GM21526 (cell line): Measurements from ENCODE around the gene RNF123.

Experiments
- ATAC-seq: cut with Tn5 transposase; IDR thresholded peaks from one replicate; pipeline ENCODE4 v1.9.1; 2021; ENCODE audit warnings: moderate library complexity; ENCODE audit not compliant: unreplicated experiment, low FRiP score

RNF123 gene

GRCh38 chr3:49689046-49689907 is at the start of gene RNF123, which contains the start of gene MST1:
TSS of gene RNF123 (plus strand) at chr3:49689557. CDS start at chr3:49691166, 1,609 bp downstream.
TSS of gene MST1 (minus strand) at chr3:49689474. CDS start at chr3:49688691, 783 bp downstream.
- ATAC-seq = peak; percentile 58

GRCh38 chr3:49641292-49641691 is 48.1 kb upstream of the RNF123 start:
- no peak for ATAC-seq

GRCh38 chr3:49641921-49642707 is 47.2 kb upstream of the RNF123 start:
- no peak for ATAC-seq

GRCh38 chr3:49642708-49643145 is 46.6 kb upstream of the RNF123 start:
- ATAC-seq = no peak

GRCh38 chr3:49644684-49645083 is 44.7 kb upstream of the RNF123 start:
- no peak for ATAC-seq

GRCh38 chr3:49646236-49646635 is 43.1 kb upstream of the RNF123 start:
- ATAC-seq = no peak

GRCh38 chr3:49647741-49648140 is 41.6 kb upstream of the RNF123 start:
- ATAC-seq = no peak

GRCh38 chr3:49648354-49649019 is 40.9 kb upstream of the RNF123 start:
- no peak for ATAC-seq

- ATAC-seq = no peak
Measured at GRCh38 chr3:49649576-49649975, 39.8 kb upstream of the RNF123 start.

GRCh38 chr3:49650177-49650576 is 39.2 kb upstream of the RNF123 start:
- ATAC-seq = no peak

- ATAC-seq = no peak
Measured at GRCh38 chr3:49650637-49651036, 38.7 kb upstream of the RNF123 start.

- no peak for ATAC-seq
Measured at GRCh38 chr3:49652218-49652902, 37.0 kb upstream of the RNF123 start.

GRCh38 chr3:49652903-49653415 is 36.4 kb upstream of the RNF123 start:
- no peak for ATAC-seq

GRCh38 chr3:49653621-49654020 is 35.7 kb upstream of the RNF123 start:
- no peak for ATAC-seq

- ATAC-seq = no peak
Measured at GRCh38 chr3:49654176-49654825, 35.1 kb upstream of the RNF123 start.

GRCh38 chr3:49654955-49655556 is 34.3 kb upstream of the RNF123 start:
- no peak for ATAC-seq

- ATAC-seq = no peak
Measured at GRCh38 chr3:49655731-49656285, 33.5 kb upstream of the RNF123 start.

- ATAC-seq = no peak
Measured at GRCh38 chr3:49656541-49657112, 32.7 kb upstream of the RNF123 start.
